ENCODE data around the gene OR6K3.

Gene OR6K3

DNA sequence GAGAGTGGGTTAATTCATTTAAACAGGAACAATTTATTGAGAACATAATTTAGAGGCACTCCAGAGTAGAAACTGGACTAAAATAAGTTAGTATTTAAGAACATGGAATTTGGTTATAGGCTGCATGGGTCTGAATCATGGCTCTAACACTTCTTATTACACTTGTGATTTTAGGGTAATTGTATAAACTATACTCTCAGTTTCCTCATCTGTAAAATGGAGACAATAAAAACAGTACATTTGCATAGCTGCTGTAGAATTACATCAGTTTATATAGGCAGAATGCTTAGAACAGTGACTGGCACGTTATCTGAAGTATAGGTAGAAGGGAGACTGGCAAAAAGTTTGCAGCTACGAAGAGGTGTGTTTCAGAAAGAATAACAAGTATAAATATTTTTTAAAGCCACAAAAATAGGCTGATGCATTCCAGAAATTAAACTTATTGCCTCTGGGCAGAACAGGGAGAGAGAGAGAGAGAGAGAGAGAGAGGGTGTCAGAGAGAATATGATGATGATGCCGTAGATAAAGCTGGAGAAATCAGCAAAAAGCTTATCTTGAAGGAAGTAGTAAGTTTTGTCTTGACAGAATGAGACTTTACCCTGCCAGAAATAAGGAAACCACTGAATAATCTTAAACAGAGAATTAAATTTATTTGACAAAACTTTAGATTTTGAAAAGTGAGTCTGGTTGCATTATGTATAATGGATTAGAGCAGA is 8.1 kb upstream of the OR6K3 start:
- Histone ChIP-seq H3K27me3 (ENCODE audit: control insufficient read depth, low read length) (no peaks in the 10 kb centered on the region), H3F3A (ENCODE audit: control insufficient read depth, insufficient read depth) (no peaks in the 10 kb centered on the region), H3K9me2 (replicated peaks; ENCODE audit: control insufficient read depth, low read length) (no peaks in the 10 kb centered on the region), H4K20me1 (ENCODE audit: control insufficient read depth, insufficient read depth, low read depth, low read length) (no peaks in the 10 kb centered on the region), H3K4me2 (ENCODE audit: low read length) (no peak overlapping the region), H3K79me2 (ENCODE audit: control insufficient read depth, low read length) (no peaks in the 10 kb centered on the region), H3K27ac (ENCODE audit: low read depth, low read length) (no peak overlapping the region), H3K9me3 (ENCODE audit: control insufficient read depth, insufficient read depth, low read length) (no peaks in the 10 kb centered on the region), H3K4me3 (ENCODE audit: low read length) (no peak overlapping the region), H3K36me3 (ENCODE audit: control insufficient read depth, low read length) (no peaks in the 10 kb centered on the region), H3K4me1 (ENCODE audit: control insufficient read depth, low read length) (no peaks in the 10 kb centered on the region)
- TF ChIP-seq, protein P1, sequence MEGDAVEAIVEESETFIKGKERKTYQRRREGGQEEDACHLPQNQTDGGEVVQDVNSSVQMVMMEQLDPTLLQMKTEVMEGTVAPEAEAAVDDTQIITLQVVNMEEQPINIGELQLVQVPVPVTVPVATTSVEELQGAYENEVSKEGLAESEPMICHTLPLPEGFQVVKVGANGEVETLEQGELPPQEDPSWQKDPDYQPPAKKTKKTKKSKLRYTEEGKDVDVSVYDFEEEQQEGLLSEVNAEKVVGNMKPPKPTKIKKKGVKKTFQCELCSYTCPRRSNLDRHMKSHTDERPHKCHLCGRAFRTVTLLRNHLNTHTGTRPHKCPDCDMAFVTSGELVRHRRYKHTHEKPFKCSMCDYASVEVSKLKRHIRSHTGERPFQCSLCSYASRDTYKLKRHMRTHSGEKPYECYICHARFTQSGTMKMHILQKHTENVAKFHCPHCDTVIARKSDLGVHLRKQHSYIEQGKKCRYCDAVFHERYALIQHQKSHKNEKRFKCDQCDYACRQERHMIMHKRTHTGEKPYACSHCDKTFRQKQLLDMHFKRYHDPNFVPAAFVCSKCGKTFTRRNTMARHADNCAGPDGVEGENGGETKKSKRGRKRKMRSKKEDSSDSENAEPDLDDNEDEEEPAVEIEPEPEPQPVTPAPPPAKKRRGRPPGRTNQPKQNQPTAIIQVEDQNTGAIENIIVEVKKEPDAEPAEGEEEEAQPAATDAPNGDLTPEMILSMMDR (IDR thresholded peaks at IDR 0.05; ENCODE audit: low read depth, low read length, poor library complexity, severe bottlenecking) = no peak
- TF ChIP-seq EZH2phosphoT487 (IDR thresholded peaks at IDR 0.05; ENCODE audit: borderline replicate concordance, low read length) = no peak

GRCh38 chr1:158724442-158724841 is 3.9 kb upstream of the OR6K3 start:
- TF ChIP-seq, protein P1 (IDR thresholded peaks at IDR 0.05; ENCODE audit: low read depth, low read length, poor library complexity, severe bottlenecking) = no peak
- no peak for TF ChIP-seq EZH2phosphoT487 (IDR thresholded peaks at IDR 0.05; ENCODE audit: borderline replicate concordance, low read length)
- no peaks in the 10 kb centered on the region for H3K9me3 ChIP-seq (ENCODE audit: control insufficient read depth, insufficient read depth, low read length)
- no peaks in the 10 kb centered on the region for H3K36me3 ChIP-seq (ENCODE audit: control insufficient read depth, low read length)
- no peak overlapping the region for H3K27ac ChIP-seq (ENCODE audit: low read depth, low read length)
- no peaks in the 10 kb centered on the region for H4K20me1 ChIP-seq (ENCODE audit: control insufficient read depth, insufficient read depth, low read depth, low read length)
- H3K27me3 ChIP-seq (ENCODE audit: control insufficient read depth, low read length) = 0 out of 2 replicates have a peak, but pooled peaks cover 4% of the 10 kb centered on the region
- no peaks in the 10 kb centered on the region for H3K4me1 ChIP-seq (ENCODE audit: control insufficient read depth, low read length)
- no peaks in the 10 kb centered on the region for H3F3A ChIP-seq (ENCODE audit: control insufficient read depth, insufficient read depth)
- H3K4me3 ChIP-seq (ENCODE audit: low read length) = no peak overlapping the region
- H3K79me2 ChIP-seq (ENCODE audit: control insufficient read depth, low read length) = no peaks in the 10 kb centered on the region
- H3K4me2 ChIP-seq (ENCODE audit: low read length) = no peak overlapping the region
- H3K9me2 ChIP-seq (replicated peaks; ENCODE audit: control insufficient read depth, low read length) = no peaks in the 10 kb centered on the region

- H3K9me3 ChIP-seq (ENCODE audit: control insufficient read depth, insufficient read depth, low read length) = no peaks in the 10 kb centered on the region
- no peak for TF ChIP-seq EZH2phosphoT487 (IDR thresholded peaks at IDR 0.05; ENCODE audit: borderline replicate concordance, low read length)
- TF ChIP-seq, protein P1 (IDR thresholded peaks at IDR 0.05; ENCODE audit: low read depth, low read length, poor library complexity, severe bottlenecking) = no peak
- no peak overlapping the region for H3K27ac ChIP-seq (ENCODE audit: low read depth, low read length)
- H3F3A ChIP-seq (ENCODE audit: control insufficient read depth, insufficient read depth) = no peaks in the 10 kb centered on the region
- no peaks in the 10 kb centered on the region for H4K20me1 ChIP-seq (ENCODE audit: control insufficient read depth, insufficient read depth, low read depth, low read length)
- H3K9me2 ChIP-seq (replicated peaks; ENCODE audit: control insufficient read depth, low read length) = no peaks in the 10 kb centered on the region
- H3K79me2 ChIP-seq (ENCODE audit: control insufficient read depth, low read length) = no peaks in the 10 kb centered on the region
- 0 out of 2 replicates have a peak, but pooled peaks cover 7% of the 10 kb centered on the region for H3K27me3 ChIP-seq (ENCODE audit: control insufficient read depth, low read length)
- H3K36me3 ChIP-seq (ENCODE audit: control insufficient read depth, low read length) = no peaks in the 10 kb centered on the region
- no peak overlapping the region for H3K4me2 ChIP-seq (ENCODE audit: low read length)
- H3K4me3 ChIP-seq (ENCODE audit: low read length) = no peak overlapping the region
- H3K4me1 ChIP-seq (ENCODE audit: control insufficient read depth, low read length) = no peaks in the 10 kb centered on the region
Measured at GRCh38 chr1:158719664-158720063, 856 bp downstream of the OR6K3 start.
